Stimulated activated CD8-positive, alpha-beta memory T cell treated with anti-CD3 and anti-CD28 coated beads, Interleukin-15, amount 100 ng/mL, for 4 hours (primary cell): ENCODE data around the gene TP63.
"Not testable (repeated sequence)": the region's sequence is repeated elsewhere in the genome, so short reads cannot be mapped to it uniquely, and the experiment has no call there.

ENCODE experiments used
- DNase-seq, 2 donors: peaks; one replicate each; pipeline ENCODE4 v3.0.0-alpha.2; 2020; ENCODE audit warnings: low read depth in 2 of 2

TP63 gene

GRCh38 chr3:189726277-189726676, 95.1 kb downstream of the TP63 start:
- DNase-seq, result no peak

GRCh38 chr3:189727158-189727557, 96.0 kb downstream of the TP63 start:
- DNase-seq, result no peak

- no peak for DNase-seq
Observed at GRCh38 chr3:189727898-189728297, 96.7 kb downstream of the TP63 start.

- DNase-seq, result no peak
Observed at GRCh38 chr3:189728915-189729314, 97.7 kb downstream of the TP63 start.

- no peak for DNase-seq
Observed at GRCh38 chr3:189734061-189734460, 102.9 kb downstream of the TP63 start.

GRCh38 chr3:189735913-189736312, 104.7 kb downstream of the TP63 start:
- no peak for DNase-seq

- no peak for DNase-seq
Observed at GRCh38 chr3:189737071-189737470, 105.9 kb downstream of the TP63 start.

GRCh38 chr3:189737619-189738018, 106.4 kb downstream of the TP63 start:
- no peak for DNase-seq

- DNase-seq, result no peak
Observed at GRCh38 chr3:189739378-189739777, 108.2 kb downstream of the TP63 start.

- no peak for DNase-seq
Observed at GRCh38 chr3:189740156-189740555, 109.0 kb downstream of the TP63 start.

- DNase-seq, result no peak
Observed at GRCh38 chr3:189744235-189744634, 113.0 kb downstream of the TP63 start.

GRCh38 chr3:189745622-189746021, 114.4 kb downstream of the TP63 start:
- no peak for DNase-seq

GRCh38 chr3:189748046-189748445, 116.9 kb downstream of the TP63 start:
- no peak for DNase-seq

- DNase-seq, result not testable (repeated sequence)
Observed at GRCh38 chr3:189750972-189751371, 119.8 kb downstream of the TP63 start.

- no peak for DNase-seq
Observed at GRCh38 chr3:189754356-189754755, 123.2 kb downstream of the TP63 start.

GRCh38 chr3:189756582-189757078, 125.4 kb downstream of the TP63 start:
- DNase-seq, result no peak

- DNase-seq, result no peak
Observed at GRCh38 chr3:189758186-189758585, 127.0 kb downstream of the TP63 start.

GRCh38 chr3:189766416-189766815, 135.2 kb downstream of the TP63 start:
- DNase-seq, result no peak

- no peak for DNase-seq
Observed at GRCh38 chr3:189771842-189772450, 140.8 kb downstream of the TP63 start.

- no peak for DNase-seq
Observed at GRCh38 chr3:189772584-189772983, 141.4 kb downstream of the TP63 start.

- DNase-seq, result no peak
Observed at GRCh38 chr3:189773056-189773455, 141.9 kb downstream of the TP63 start.

GRCh38 chr3:189776149-189776824, 145.1 kb downstream of the TP63 start:
- DNase-seq, result no peak

GRCh38 chr3:189778340-189778950, 147.3 kb downstream of the TP63 start:
- no peak for DNase-seq
